GM21367 (cell line): Measurements from ENCODE around the gene RNF222.
A peak's percentile ranks its signal among the peaks of the same experiment; 100 is the strongest.

ENCODE experiments used
- ATAC-seq: cut with Tn5 transposase; IDR thresholded peaks from one replicate; pipeline ENCODE4 v1.9.1; 2021; ENCODE audit not compliant: unreplicated experiment

Gene RNF222

GRCh38 chr17:8397636-8398035 is at the start of gene RNF222:
RNF222 (minus strand) TSS chr17:8397827; CDS start chr17:8393461, 4,366 bp downstream.
- no peak for ATAC-seq

- ATAC-seq, result no peak
These were observed 47.9 kb upstream of the RNF222 start for GRCh38 chr17:8445536-8445935.

- no peak for ATAC-seq
These were observed 46.9 kb upstream of the RNF222 start for GRCh38 chr17:8444494-8444893.

- ATAC-seq, result no peak
These were observed 46.1 kb upstream of the RNF222 start for GRCh38 chr17:8443756-8444155.

GRCh38 chr17:8442310-8442709 is 44.7 kb upstream of the RNF222 start:
- no peak for ATAC-seq

GRCh38 chr17:8441690-8442089 is 44.1 kb upstream of the RNF222 start:
- ATAC-seq, result no peak

GRCh38 chr17:8439681-8440080 is 42.1 kb upstream of the RNF222 start:
- ATAC-seq, result no peak

GRCh38 chr17:8438441-8438840 is 40.8 kb upstream of the RNF222 start:
- ATAC-seq, result no peak

GRCh38 chr17:8436844-8437171 is 39.2 kb upstream of the RNF222 start:
- ATAC-seq, result no peak

GRCh38 chr17:8436169-8436843 is 38.7 kb upstream of the RNF222 start:
- peak; percentile 31 for ATAC-seq

- peak; percentile 90 for ATAC-seq
These were observed 37.9 kb upstream of the RNF222 start, which contains the start of gene NDEL1 for GRCh38 chr17:8435245-8436168. NDEL1 (plus strand) TSS chr17:8435884; CDS start chr17:8444272, 8,388 bp downstream.

- ATAC-seq, result no peak
These were observed 33.3 kb upstream of the RNF222 start for GRCh38 chr17:8430966-8431365.

- no peak for ATAC-seq
These were observed 29.2 kb upstream of the RNF222 start for GRCh38 chr17:8426802-8427201.

GRCh38 chr17:8426094-8426720 is 28.6 kb upstream of the RNF222 start:
- ATAC-seq, result no peak

- no peak for ATAC-seq
These were observed 23.9 kb upstream of the RNF222 start for GRCh38 chr17:8421571-8421970.

- no peak for ATAC-seq
These were observed 22.7 kb upstream of the RNF222 start for GRCh38 chr17:8420041-8420934.

- ATAC-seq, result no peak
These were observed 21.7 kb upstream of the RNF222 start for GRCh38 chr17:8419305-8419704.

- no peak for ATAC-seq
These were observed 20.8 kb upstream of the RNF222 start for GRCh38 chr17:8418471-8418870.

GRCh38 chr17:8417806-8418205 is 20.2 kb upstream of the RNF222 start:
- no peak for ATAC-seq

GRCh38 chr17:8413938-8414337 is 16.3 kb upstream of the RNF222 start:
- ATAC-seq, result no peak

- no peak for ATAC-seq
These were observed 15.7 kb upstream of the RNF222 start for GRCh38 chr17:8413328-8413727.
